OCI-LY1 (cell line): Measurements from ENCODE around the gene DNAH7.

ENCODE experiments used
- EZH2 ChIP-seq: fragments of 200-600 bp; sonication (generic), shearing (Covaris generic); IDR thresholded peaks from 2 replicates; pipeline ENCODE4 v1.8.0; 2017; ENCODE audit warnings: borderline replicate concordance, mixed run types, mild to moderate bottlenecking, antibody characterized with exemption, low read length, moderate library complexity, mixed read lengths
- TF ChIP-seq, protein P1 (sequence below): fragments of 200-600 bp; sonication (generic), shearing (Covaris generic); IDR thresholded peaks from 2 replicates; pipeline ENCODE4 v1.5.1; 2017; ENCODE audit warnings: mild to moderate bottlenecking, antibody characterized with exemption, low read length, moderate library complexity, mixed read lengths

DNA sequence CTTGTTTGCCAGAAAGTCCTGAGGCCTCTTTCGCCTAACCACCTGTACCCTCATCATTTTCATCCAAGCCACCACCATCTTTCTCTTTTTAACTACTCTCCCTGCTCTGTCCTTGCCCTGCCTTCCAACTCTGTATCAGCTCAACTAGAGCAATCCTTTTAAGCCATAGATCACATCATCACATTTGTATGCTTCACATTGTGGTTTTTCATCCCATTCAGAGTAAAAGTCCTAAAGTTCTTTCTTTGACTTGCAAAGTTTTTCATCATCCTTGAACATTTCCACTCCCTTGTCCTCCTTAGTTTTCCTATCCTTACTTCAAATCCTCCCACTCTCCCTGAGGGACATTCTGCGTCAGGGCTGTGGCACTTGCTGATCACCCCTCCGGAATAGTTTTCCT, 337.7 kb downstream of the DNAH7 start:
- TF ChIP-seq, protein P1, sequence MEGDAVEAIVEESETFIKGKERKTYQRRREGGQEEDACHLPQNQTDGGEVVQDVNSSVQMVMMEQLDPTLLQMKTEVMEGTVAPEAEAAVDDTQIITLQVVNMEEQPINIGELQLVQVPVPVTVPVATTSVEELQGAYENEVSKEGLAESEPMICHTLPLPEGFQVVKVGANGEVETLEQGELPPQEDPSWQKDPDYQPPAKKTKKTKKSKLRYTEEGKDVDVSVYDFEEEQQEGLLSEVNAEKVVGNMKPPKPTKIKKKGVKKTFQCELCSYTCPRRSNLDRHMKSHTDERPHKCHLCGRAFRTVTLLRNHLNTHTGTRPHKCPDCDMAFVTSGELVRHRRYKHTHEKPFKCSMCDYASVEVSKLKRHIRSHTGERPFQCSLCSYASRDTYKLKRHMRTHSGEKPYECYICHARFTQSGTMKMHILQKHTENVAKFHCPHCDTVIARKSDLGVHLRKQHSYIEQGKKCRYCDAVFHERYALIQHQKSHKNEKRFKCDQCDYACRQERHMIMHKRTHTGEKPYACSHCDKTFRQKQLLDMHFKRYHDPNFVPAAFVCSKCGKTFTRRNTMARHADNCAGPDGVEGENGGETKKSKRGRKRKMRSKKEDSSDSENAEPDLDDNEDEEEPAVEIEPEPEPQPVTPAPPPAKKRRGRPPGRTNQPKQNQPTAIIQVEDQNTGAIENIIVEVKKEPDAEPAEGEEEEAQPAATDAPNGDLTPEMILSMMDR, result no peak
- TF ChIP-seq EZH2, result no peak
